HepG2 (cell line): Measurements from ENCODE around the gene CCN6. TPM values are rescaled to one million over a fixed set of nuclear protein-coding genes. Genes with fewer than 3 reads are reported as not detected.

Experiments used
- BHLHE40 ChIP-seq: IDR thresholded peaks from 2 replicates; pipeline ENCODE4 v1.6.1; 2011; ENCODE audit warnings: low read length, improper control_type of control experiment
- HCFC1 ChIP-seq: fragments of 150-350 bp; IDR thresholded peaks from 2 replicates; pipeline ENCODE4 v1.6.1; 2014; ENCODE audit warnings: low read depth, low read length
- HNF1A ChIP-seq, 2 experiments: sonication (generic) in 1 of 2; formaldehyde crosslinking in 1 of 2; IDR thresholded peaks; 2 replicates each; pipeline versions ENCODE4 v1.4.0 to v1.6.1; 2016 to 2020; ENCODE audit warnings: borderline replicate concordance in 1 of 2, low read depth in 1 of 2, mild to moderate bottlenecking in 1 of 2, missing genetic modification reagents in 1 of 2
- MIER2 ChIP-seq: IDR thresholded peaks from 2 replicates; pipeline ENCODE4 v1.6.1; 2016; ENCODE audit warnings: missing biosample characterization, missing genetic modification reagents
- NR2F1 ChIP-seq, 2 experiments: fragments of 450-650 bp in 1 of 2; formaldehyde crosslinking in 1 of 2; IDR thresholded peaks; 2 replicates each; pipeline versions ENCODE4 v1.5.0 to v1.6.1; 2016 to 2020; ENCODE audit warnings: mild to moderate bottlenecking in 1 of 2, missing compliant biosample characterization in 1 of 2, missing genetic modification reagents in 1 of 2, moderate library complexity in 1 of 2
- ZNF101 ChIP-seq: sonication (generic); formaldehyde crosslinking; IDR thresholded peaks from 2 replicates; pipeline ENCODE4 v1.4.0; 2020; ENCODE audit warnings: mild to moderate bottlenecking, low read depth, missing genetic modification reagents, borderline replicate concordance
- ZNF138 ChIP-seq: sonication (generic); formaldehyde crosslinking; IDR thresholded peaks from 2 replicates; pipeline ENCODE4 v1.5.0; 2020; ENCODE audit warnings: mild to moderate bottlenecking, low read depth, missing genetic modification reagents
- ZNF253 ChIP-seq: sonication (generic); formaldehyde crosslinking; IDR thresholded peaks from 2 replicates; pipeline ENCODE4 v1.8.0; 2022; ENCODE audit warnings: mild to moderate bottlenecking, missing genetic modification reagents, borderline replicate concordance
- ZNF3 ChIP-seq: IDR thresholded peaks from 2 replicates; pipeline ENCODE4 v1.7.0; 2017; ENCODE audit warnings: inconsistent platforms
- ZNF503 ChIP-seq: sonication (generic); formaldehyde crosslinking; IDR thresholded peaks from 2 replicates; pipeline ENCODE4 v1.4.0; 2020; ENCODE audit warnings: missing genetic modification reagents
- ZNF792 ChIP-seq: IDR thresholded peaks from 2 replicates; pipeline ENCODE4 v1.6.1; 2016
- polyA plus RNA-seq, 8 experiments: library from polyadenylated mRNA; depleted of rRNA in 3 of 8; stranded (reverse) in 7 of 8; unstranded in 1 of 8; fragments of >200 nt; fragmentation: Illumina TruSeq in 4 of 8; extraction: Trizol in 4 of 8; gene quantifications; 2 replicates each; pipeline versions ENCODE4 v1.2.1 to v1.2.3, GENCODE V29; 2011 to 2016; ENCODE audit warnings: low read depth in 4 of 8, missing spikeins in 1 of 8, mixed read lengths in 1 of 8; ENCODE audit not compliant: insufficient read depth in 1 of 8
- total RNA-seq, 5 experiments: library from RNA; depleted of rRNA; stranded (reverse); fragments of >200 nt; fragmentation: Illumina TruSeq; extraction: Trizol; gene quantifications; 2 replicates each; pipeline ENCODE4 v1.2.3, GENCODE V29; 2016; ENCODE audit warnings: low read depth in 1 of 5

CCN6 gene
- total and polyA plus RNA-seq, 2 of the 13 experiments (the other 11 are each of a cell fraction or from before 2014, with no cell fraction given), result not detected

- no peak for TF ChIP-seq HNF1A (IDR thresholded peaks at IDR 0.05; ENCODE audit: low read depth)
- no peak for TF ChIP-seq HNF1A (CRISPR knock-in tag; IDR thresholded peaks at IDR 0.05; ENCODE audit: borderline replicate concordance)
- TF ChIP-seq ZNF3 (CRISPR knock-in tag), result no peak
- no peak for TF ChIP-seq ZNF138
- TF ChIP-seq BHLHE40, result no peak
- TF ChIP-seq ZNF101, result no peak
- TF ChIP-seq ZNF792, result no peak
- TF ChIP-seq HCFC1, result no peak
- TF ChIP-seq NR2F1 (CRISPR knock-in tag; IDR thresholded peaks at IDR 0.05), result no peak
- no peak for TF ChIP-seq MIER2
- TF ChIP-seq ZNF253 (CRISPR knock-in tag), result no peak
- TF ChIP-seq ZNF503 (CRISPR knock-in tag), result no peak
- TF ChIP-seq, all 625 proteins: peak for 0
Measured at GRCh38 chr6:112038268-112038667, 15.6 kb upstream of the CCN6 start (continued).
